Ovary (tissue), 7 donors: ENCODE measurements around the gene MSL3B.

Experiments used
- DNase-seq, 5 donors: peaks; one replicate each; pipeline ENCODE4 v3.0.0-alpha.2; 2019 to 2020
- H3K27ac ChIP-seq, 2 donors: fragments of 200-600 bp; one replicate each; pipeline versions ENCODE4 v1.5.1 to v1.8.0; 2019 to 2022
- H3K27me3 ChIP-seq: fragments of 200-600 bp; one replicate; pipeline ENCODE4 v1.8.0; 2022
- H3K36me3 ChIP-seq: fragments of 200-600 bp; sonication (generic); one replicate; pipeline ENCODE4 v1.5.1; 2019
- H3K4me1 ChIP-seq: one replicate; pipeline ENCODE4 v1.8.1; 2013; ENCODE audit warnings: mild to moderate bottlenecking, moderate library complexity; ENCODE audit not compliant: insufficient read depth
- H3K4me3 ChIP-seq: fragments of 200-600 bp; sonication (generic); one replicate; pipeline ENCODE4 v1.5.1; 2017
- H3K9me3 ChIP-seq, 2 donors: fragments of 200-600 bp in 1 of 2; sonication (generic) in 1 of 2; one replicate each; pipeline versions ENCODE4 v1.5.1 to v1.8.1; 2013 to 2019; ENCODE audit warnings: mild to moderate bottlenecking in 1 of 2, moderate library complexity in 1 of 2
- EP300 ChIP-seq: sonication (generic); formaldehyde crosslinking; IDR thresholded peaks from one replicate; pipeline ENCODE4 v1.6.1; 2017; ENCODE audit warnings: antibody characterized with exemption
- POLR2A ChIP-seq: fragments of 450-650 bp; IDR thresholded peaks from one replicate; pipeline ENCODE4 v1.6.1; 2017; ENCODE audit warnings: antibody characterized with exemption, mild to moderate bottlenecking, moderate library complexity
- WGBS, 3 donors: extraction: QIAGEN DNeasy Blood & Tissue Kit in 1 of 3; methylation state at CpG; one replicate each; pipeline versions ENCODE4 v1.1.5 to v1.1.7; 2013 to 2017; 5-methylcytosine and 5-hydroxymethylcytosine counted together
- intact Hi-C, 4 donors: fragments of 100-400 bp; cut with DNase I; formaldehyde crosslinking; loops; one replicate each; pipeline versions ENCODE4 v1.11.0 to v1.15.1; 2022 to 2023
- TF ChIP-seq, protein P1 (sequence below), 3 donors: fragments of 450-650 bp in 2 of 3; fragments of 200-600 bp in 1 of 3; IDR thresholded peaks; one replicate each; pipeline versions ENCODE4 v1.5.1 to v1.8.0; 2016 to 2022; ENCODE audit warnings: antibody characterized with exemption in 3 of 3, mild to moderate bottlenecking in 1 of 3
- donor health status: DM: no; HTN: no; CAD: no; lungs with moderate emphysema.
- donor health status: DM: no; HTN: no; CAD: no.
- donor health status: Bipolar disorder and iron deficiency.
- donor health status: DM: no; HTN: no; CAD: no.
- donor health status: DM: yes; HTN: yes; CAD: no.

MSL3B gene

DNA sequence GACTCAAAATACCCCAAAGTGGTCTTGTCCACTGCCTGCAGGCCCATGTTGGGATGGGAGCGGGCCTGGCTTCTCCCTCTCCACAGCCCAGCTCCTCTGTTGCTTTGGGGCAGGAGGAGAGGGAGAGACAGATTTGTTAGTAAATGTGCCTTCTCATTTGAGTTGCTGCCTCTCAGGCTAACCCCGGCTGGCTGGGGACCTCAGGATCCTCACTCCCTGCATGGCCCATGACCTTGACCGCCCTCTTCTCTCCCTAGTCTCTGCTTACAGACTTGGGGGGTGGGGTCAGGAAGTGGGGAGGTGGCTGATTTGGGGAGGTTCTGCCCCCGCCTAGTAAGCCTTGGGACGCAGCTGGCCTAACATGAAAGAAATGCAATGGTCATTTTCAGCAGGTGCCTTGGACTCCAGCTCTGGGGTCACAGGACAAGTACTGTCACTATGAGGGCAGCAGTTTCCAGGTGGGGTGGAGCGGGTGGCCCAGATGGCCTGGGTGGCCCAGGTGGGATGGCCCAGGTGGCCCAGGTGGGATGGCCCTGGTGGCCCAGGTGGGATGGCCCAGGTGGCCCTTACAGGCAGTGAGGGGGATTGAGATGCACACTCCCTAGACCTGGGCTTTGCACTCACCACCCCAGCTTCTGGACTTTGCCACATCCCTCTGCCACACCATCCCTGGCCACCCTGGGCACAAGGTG is 37.9 kb downstream of the MSL3B start:
- Histone ChIP-seq H3K27ac (no peak overlapping the region), H3K4me1 (no peaks in the 10 kb centered on the region), H3K27me3 (no peaks in the 10 kb centered on the region), H3K9me3 (no peaks in the 10 kb centered on the region), H3K4me3 (no peak overlapping the region), H3K36me3 (no peaks in the 10 kb centered on the region)
- intact Hi-C loops: no loop called here
- no peak for DNase-seq
- WGBS, 3 donors: 79 to 90% (median 84%) methylated on average over 6 of the region's 6 CpGs
- TF ChIP-seq, protein P1, sequence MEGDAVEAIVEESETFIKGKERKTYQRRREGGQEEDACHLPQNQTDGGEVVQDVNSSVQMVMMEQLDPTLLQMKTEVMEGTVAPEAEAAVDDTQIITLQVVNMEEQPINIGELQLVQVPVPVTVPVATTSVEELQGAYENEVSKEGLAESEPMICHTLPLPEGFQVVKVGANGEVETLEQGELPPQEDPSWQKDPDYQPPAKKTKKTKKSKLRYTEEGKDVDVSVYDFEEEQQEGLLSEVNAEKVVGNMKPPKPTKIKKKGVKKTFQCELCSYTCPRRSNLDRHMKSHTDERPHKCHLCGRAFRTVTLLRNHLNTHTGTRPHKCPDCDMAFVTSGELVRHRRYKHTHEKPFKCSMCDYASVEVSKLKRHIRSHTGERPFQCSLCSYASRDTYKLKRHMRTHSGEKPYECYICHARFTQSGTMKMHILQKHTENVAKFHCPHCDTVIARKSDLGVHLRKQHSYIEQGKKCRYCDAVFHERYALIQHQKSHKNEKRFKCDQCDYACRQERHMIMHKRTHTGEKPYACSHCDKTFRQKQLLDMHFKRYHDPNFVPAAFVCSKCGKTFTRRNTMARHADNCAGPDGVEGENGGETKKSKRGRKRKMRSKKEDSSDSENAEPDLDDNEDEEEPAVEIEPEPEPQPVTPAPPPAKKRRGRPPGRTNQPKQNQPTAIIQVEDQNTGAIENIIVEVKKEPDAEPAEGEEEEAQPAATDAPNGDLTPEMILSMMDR (IDR thresholded peaks at IDR 0.05): no peak
- TF ChIP-seq POLR2A (no peak), EP300 (no peak)

DNA sequence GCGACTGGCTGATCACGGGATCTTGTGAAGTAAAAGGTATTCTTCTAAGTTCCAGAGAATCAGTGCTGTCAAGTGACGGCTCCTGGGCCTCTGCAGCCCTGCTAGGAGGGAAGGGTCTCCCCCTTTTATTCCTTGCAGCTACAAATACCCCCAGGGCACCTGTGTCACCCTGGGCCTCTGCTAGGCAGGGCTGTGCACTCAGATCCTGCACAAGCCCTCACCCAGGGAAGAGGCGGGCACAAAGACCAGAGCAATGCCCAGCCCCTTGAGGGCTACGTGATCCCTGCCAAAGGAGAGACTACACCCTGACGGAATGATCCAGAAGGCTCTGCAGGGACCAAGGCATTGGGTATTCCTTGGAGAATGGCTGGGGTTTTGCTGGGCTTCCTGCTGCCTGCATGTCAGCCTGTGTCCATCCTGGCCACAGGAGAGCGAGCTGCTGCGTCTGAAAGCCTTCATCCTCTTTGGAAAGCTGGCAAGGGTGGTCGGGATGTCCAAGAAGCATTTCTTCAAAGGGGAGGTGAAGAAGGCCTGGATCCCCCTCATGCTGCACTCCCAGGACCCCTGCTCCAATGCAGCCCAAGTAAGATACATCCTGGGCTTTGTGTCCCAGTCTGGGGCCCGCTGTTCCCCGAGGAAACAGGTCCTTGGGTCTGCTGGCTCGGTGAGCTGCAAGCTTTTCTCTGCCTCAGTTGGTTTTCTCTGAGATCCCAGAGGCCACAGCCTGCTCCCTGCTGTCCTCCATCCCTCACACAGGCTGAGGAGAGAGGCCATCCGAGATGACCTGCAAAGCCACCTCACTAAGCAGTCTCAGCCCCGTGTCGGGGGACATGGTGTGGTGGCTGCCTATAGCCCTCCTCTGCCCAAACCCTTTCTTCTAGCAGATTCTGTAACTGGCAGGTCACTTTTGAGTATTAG is 38.7 kb downstream of the MSL3B start:
- WGBS, 3 donors: 83 to 90% (median 90%) methylated on average over 15 of the region's 15 CpGs
- no peaks in the 10 kb centered on the region for H3K4me1 ChIP-seq
- no peaks in the 10 kb centered on the region for H3K36me3 ChIP-seq
- DNase-seq: no peak
- no peaks in the 10 kb centered on the region for H3K27me3 ChIP-seq
- no peak for TF ChIP-seq EP300
- no peak overlapping the region for H3K4me3 ChIP-seq
- intact Hi-C loops: no loop called here
- no peaks in the 10 kb centered on the region for H3K9me3 ChIP-seq
- H3K27ac ChIP-seq: no peak overlapping the region

DNA sequence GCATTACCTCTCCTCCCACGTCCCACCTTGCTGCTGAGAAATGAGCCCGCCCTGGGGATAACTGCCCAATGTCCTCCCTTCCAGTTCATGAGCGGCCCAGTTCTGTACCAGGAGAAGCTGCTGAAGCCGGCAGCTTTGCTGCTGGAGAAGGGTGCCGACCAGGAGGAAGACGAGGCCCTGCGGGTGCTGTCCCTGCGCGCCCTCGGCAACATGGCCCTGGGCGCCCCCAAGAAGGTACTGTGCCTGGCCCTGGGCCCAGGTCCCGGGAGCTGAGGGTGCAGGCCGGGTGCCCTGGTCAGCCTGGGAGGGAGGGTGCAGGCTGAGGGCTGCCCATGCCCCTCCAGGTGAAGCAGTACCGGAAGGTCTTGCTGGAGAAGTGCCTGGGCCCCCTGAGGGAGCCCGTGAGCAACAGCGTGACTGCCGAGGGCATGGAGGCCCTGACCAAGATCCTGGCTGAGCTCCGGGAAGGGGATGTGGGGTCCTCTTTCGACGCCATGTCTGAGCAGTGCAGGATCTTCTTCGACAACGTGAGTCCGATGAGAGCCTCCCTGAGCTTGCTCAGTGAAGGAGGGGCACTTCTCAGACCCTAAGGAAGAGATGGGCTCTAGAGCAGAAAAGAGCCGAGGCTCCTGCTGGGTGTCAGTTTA is 39.5 kb downstream of the MSL3B start:
- no peaks in the 10 kb centered on the region for H3K4me1 ChIP-seq
- no peak for DNase-seq
- WGBS, 3 donors: 75 to 80% (median 76%) methylated on average over 24 of the region's 24 CpGs
- intact Hi-C loops: no loop called here
- H3K27ac ChIP-seq: no peak overlapping the region
- no peaks in the 10 kb centered on the region for H3K36me3 ChIP-seq
- no peaks in the 10 kb centered on the region for H3K9me3 ChIP-seq
- H3K4me3 ChIP-seq: no peak overlapping the region
- no peak for TF ChIP-seq EP300
- TF ChIP-seq POLR2A: no peak
- TF ChIP-seq, protein P1 (IDR thresholded peaks at IDR 0.05): no peak
- H3K27me3 ChIP-seq: no peaks in the 10 kb centered on the region

DNA sequence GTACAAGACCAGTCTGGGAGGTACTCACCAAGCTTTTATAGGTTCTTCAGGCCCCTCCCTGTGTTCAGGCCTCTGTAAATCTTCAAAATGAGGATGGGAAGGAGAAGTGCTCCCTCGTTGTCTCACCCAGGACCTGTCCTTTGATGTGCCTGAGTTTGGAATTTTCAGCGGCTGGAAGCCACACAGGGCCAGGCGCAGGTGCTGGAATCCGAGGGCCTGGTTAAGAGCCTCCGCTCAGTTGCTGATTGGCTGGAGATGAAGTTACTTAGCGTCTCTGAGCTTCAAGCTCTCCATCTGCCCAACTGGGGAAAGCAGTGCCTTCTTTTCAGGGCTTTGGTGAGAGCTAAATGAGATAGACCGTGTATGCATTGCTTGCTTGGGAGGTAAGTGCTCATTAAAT is 43.8 kb downstream of the MSL3B start:
- Histone ChIP-seq H3K27me3 (no peaks in the 10 kb centered on the region), H3K27ac (no peak overlapping the region), H3K36me3 (no peaks in the 10 kb centered on the region), H3K9me3 (no peaks in the 10 kb centered on the region), H3K4me1 (no peaks in the 10 kb centered on the region), H3K4me3 (no peak overlapping the region)
- WGBS, 3 donors: 54 to 60% (median 57%) methylated on average over 7 of the region's 7 CpGs
- intact Hi-C loops: no loop called here
- TF ChIP-seq POLR2A: no peak
- no peak for TF ChIP-seq EP300
- TF ChIP-seq, protein P1 (IDR thresholded peaks at IDR 0.05): no peak
- no peak for DNase-seq
